ENCODE measurements around the gene BLCAP.

DNA sequence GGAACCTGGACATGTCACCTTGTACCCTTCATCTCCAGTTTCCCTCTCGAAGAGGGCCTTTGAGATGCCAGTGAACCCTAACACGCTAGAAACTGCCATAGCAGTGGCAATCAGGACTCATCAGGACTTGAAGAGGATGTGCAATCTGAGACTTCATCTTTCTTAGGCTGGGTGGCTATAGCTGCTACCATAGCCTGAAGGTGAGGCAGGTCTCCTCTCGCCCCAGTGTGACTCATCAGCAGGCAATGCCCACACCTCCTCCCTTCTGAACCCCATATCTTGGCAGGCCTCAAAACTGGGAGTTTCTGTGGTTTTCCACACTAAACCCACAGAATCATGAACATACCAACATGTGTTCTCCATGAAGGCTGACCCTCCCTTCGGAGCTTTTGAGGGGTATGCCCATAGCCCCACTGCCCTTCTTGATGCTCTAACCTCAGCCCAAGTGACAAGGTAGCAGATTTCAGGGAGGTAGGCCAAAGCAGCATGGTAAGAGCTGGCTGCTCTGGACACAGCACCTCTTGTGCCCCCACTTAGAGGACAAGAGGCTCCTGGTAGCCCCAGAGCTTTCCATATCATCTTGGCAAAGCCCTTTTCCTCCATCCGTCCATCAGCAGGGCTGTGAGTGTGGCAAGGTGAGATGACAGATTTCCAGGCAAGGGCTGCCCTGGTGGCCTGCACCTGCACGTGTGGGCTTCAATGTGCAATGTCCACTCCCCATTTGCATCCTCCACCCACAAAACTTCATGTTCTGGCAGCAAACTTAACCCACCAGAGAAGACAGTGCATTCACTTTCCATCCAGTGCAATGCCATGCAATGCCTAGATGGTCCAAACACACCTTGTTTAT is 2.6 kb downstream of the BLCAP start:
- TF ChIP-seq POLR2A (IDR thresholded peaks at IDR 0.05): no peak
- TF ChIP-seq, protein P1, sequence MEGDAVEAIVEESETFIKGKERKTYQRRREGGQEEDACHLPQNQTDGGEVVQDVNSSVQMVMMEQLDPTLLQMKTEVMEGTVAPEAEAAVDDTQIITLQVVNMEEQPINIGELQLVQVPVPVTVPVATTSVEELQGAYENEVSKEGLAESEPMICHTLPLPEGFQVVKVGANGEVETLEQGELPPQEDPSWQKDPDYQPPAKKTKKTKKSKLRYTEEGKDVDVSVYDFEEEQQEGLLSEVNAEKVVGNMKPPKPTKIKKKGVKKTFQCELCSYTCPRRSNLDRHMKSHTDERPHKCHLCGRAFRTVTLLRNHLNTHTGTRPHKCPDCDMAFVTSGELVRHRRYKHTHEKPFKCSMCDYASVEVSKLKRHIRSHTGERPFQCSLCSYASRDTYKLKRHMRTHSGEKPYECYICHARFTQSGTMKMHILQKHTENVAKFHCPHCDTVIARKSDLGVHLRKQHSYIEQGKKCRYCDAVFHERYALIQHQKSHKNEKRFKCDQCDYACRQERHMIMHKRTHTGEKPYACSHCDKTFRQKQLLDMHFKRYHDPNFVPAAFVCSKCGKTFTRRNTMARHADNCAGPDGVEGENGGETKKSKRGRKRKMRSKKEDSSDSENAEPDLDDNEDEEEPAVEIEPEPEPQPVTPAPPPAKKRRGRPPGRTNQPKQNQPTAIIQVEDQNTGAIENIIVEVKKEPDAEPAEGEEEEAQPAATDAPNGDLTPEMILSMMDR (IDR thresholded peaks at IDR 0.05): no peak
